Smooth muscle cell of the brain vasculature (primary cell): Measurements from ENCODE around the gene RFPL1.
"Not testable (repeated sequence)": the region's sequence is repeated elsewhere in the genome, so short reads cannot be mapped to it uniquely, and the experiment has no call there.

Source experiments
- DNase-seq: peaks from one replicate; pipeline ENCODE4 v3.0.0-alpha.2; 2012; ENCODE audit warnings: low read depth, low spot score

The RFPL1 gene

GRCh38 chr22:29438283-29438682 lies at the start of gene RFPL1:
Gene RFPL1 (plus strand): TSS chr22:29438583.
- DNase-seq = not testable (repeated sequence)

GRCh38 chr22:29388759-29389090 lies 49.7 kb upstream of the RFPL1 start:
- DNase-seq = no peak

- no peak for DNase-seq
Observed at GRCh38 chr22:29390270-29390669, 48.1 kb upstream of the RFPL1 start.

- DNase-seq = no peak
Observed at GRCh38 chr22:29391546-29391945, 46.8 kb upstream of the RFPL1 start.

GRCh38 chr22:29393019-29393608 lies 45.3 kb upstream of the RFPL1 start:
- no peak for DNase-seq

GRCh38 chr22:29394931-29395581 lies 43.3 kb upstream of the RFPL1 start:
- peak; percentile 58 for DNase-seq

GRCh38 chr22:29396126-29396525 lies 42.3 kb upstream of the RFPL1 start:
- DNase-seq = no peak

GRCh38 chr22:29397791-29398190 lies 40.6 kb upstream of the RFPL1 start:
- DNase-seq = no peak

GRCh38 chr22:29400576-29400975 lies 37.8 kb upstream of the RFPL1 start:
- DNase-seq = no peak

GRCh38 chr22:29401538-29401937 lies 36.8 kb upstream of the RFPL1 start:
- not testable (repeated sequence) for DNase-seq

- DNase-seq = no peak
Observed at GRCh38 chr22:29408940-29409339, 29.4 kb upstream of the RFPL1 start.

GRCh38 chr22:29411569-29412211 lies 26.7 kb upstream of the RFPL1 start:
- not testable (repeated sequence) for DNase-seq

GRCh38 chr22:29412772-29413171 lies 25.6 kb upstream of the RFPL1 start:
- DNase-seq = not testable (repeated sequence)

- not testable (repeated sequence) for DNase-seq
Observed at GRCh38 chr22:29414951-29415591, 23.3 kb upstream of the RFPL1 start.

- DNase-seq = not testable (repeated sequence)
Observed at GRCh38 chr22:29418704-29419103, 19.7 kb upstream of the RFPL1 start.

- no peak for DNase-seq
Observed at GRCh38 chr22:29426476-29426875, 11.9 kb upstream of the RFPL1 start.

- no peak for DNase-seq
Observed at GRCh38 chr22:29427176-29427760, 11.1 kb upstream of the RFPL1 start.

- DNase-seq = no peak
Observed at GRCh38 chr22:29431986-29432385, 6.4 kb upstream of the RFPL1 start.

GRCh38 chr22:29433856-29434255 lies 4.5 kb upstream of the RFPL1 start:
- DNase-seq = no peak

GRCh38 chr22:29434288-29434687 lies 4.1 kb upstream of the RFPL1 start:
- no peak for DNase-seq

GRCh38 chr22:29435236-29436136 lies 2.9 kb upstream of the RFPL1 start:
- no peak for DNase-seq
